Astrocyte of the spinal cord (primary cell): ENCODE results near the gene PCID2.

ENCODE experiments used
- DNase-seq: peaks from one replicate; pipeline ENCODE4 v3.0.0; 2011; ENCODE audit warnings: low read depth, low spot score
- H3K4me3 ChIP-seq: 2 replicates; pipeline ENCODE4 v1.5.1; 2011; ENCODE audit warnings: low read depth, mild to moderate bottlenecking, low read length, moderate library complexity
- CTCF ChIP-seq: IDR thresholded peaks from 2 replicates; pipeline ENCODE4 v1.5.1; 2012; ENCODE audit warnings: low read depth, mild to moderate bottlenecking, low read length, inconsistent platforms
- in situ Hi-C: cut with HindIII; loops from 2 replicates; pipeline ENCODE4 v1.10.0; 2017; ENCODE audit warnings: low sequenced_read_pairs

Gene PCID2

DNA sequence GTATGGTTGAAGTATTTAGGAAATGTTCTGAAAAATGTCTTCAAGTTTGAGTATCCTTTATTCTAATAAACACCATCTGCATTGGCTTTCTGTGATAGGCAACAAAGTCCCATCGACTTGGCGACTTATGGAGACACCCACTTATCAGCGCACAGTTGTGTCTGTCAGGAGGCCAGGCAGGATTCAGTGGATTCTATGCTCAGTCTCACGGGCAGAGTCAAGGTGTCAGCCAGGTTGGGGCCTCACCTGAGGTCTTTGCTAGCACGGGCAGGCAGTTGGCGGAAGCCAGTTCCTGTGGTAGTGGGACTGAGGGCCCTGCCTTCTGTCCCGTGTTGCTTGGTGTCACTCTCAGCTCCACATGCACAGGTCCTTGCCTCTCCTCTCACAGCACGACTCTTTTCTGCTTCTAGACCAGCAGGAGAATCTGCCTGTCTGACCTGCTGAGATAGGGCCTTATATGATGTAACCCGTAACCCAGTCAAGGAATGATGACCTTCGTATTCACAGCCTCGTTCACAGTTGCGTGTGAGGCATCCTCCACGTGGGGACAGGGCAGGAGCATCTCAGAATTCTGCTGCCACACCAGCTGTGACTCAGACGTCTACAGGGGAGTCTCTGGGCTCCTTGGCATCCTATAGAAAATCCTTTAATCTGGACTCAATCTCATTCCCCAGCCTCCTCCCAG is 10.9 kb upstream of the PCID2 start:
- no peak for TF ChIP-seq CTCF
- in situ Hi-C loops = no loop called here
- H3K4me3 ChIP-seq = no peak overlapping the region
- no peak for DNase-seq

DNA sequence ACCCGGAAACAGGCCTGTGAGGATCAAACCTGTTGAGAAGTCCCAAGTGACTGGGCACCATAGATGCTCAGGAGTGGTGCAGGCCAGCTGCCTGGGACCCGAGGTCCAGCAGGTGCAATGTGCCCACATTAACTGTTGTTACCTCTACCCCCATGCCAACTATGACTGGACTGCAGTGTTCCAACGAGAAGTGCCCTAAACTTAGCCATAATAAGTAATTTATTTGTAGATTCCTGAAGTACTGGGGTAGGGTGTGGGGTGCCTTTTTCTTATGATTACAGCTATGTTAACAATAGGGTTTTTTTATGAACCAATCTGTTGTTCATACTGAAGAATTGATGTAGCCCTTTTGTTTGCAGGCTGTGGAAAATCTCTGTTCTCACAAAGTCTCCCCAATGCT is 10.1 kb upstream of the PCID2 start:
- no peak for DNase-seq
- TF ChIP-seq CTCF = no peak
- H3K4me3 ChIP-seq = no peak overlapping the region
- in situ Hi-C loops = no loop called here

DNA sequence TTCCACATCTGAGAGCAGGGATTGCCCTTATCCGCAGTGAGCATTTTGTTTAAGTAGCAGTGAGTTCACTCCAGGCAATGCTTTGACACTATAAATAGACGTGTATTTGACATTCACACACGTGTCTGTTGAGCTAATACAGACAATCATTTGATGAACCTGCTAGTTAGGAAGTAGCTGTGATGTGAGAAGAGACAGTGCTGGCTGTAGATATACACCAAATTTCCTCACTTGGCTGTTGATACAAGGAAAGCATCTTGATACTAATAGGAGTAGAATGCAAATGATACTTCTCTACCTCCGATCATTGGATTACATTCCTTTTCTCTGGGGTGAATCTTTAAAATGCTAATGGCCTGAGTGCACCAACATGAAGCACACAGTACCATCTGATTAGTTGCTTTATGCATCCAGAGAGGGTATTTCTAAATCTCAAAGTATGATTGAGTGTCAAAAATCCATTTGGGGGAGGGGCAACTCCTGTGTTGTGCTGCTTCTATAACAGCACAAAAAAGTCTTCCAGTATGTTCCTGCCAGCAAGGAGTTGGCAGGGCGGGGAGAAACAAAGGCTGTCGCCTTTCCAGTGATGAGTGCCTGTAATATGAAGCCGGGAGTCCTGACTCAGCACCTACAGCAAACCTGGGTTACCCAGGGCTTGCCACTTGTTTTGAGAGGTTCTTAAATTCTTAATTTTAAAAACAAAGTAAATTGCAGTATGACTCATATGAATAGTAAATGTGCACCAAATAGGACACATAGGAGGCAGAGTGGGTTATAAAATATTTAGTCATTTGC is 8.0 kb upstream of the PCID2 start:
- H3K4me3 ChIP-seq = no peak overlapping the region
- TF ChIP-seq CTCF = no peak
- in situ Hi-C loops = no loop called here
- DNase-seq = peak; percentile 86

- no peak overlapping the region for H3K4me3 ChIP-seq
- in situ Hi-C loops = no loop called here
- no peak for DNase-seq
- peak; percentile 25 for TF ChIP-seq CTCF
Measured at GRCh38 chr13:113211774-113212173, 3.3 kb upstream of the PCID2 start.

- in situ Hi-C loops = no loop called here
- no peak overlapping the region for H3K4me3 ChIP-seq
- no peak for TF ChIP-seq CTCF
- no peak for DNase-seq
Measured at GRCh38 chr13:113210833-113211232, 2.4 kb upstream of the PCID2 start.

DNA sequence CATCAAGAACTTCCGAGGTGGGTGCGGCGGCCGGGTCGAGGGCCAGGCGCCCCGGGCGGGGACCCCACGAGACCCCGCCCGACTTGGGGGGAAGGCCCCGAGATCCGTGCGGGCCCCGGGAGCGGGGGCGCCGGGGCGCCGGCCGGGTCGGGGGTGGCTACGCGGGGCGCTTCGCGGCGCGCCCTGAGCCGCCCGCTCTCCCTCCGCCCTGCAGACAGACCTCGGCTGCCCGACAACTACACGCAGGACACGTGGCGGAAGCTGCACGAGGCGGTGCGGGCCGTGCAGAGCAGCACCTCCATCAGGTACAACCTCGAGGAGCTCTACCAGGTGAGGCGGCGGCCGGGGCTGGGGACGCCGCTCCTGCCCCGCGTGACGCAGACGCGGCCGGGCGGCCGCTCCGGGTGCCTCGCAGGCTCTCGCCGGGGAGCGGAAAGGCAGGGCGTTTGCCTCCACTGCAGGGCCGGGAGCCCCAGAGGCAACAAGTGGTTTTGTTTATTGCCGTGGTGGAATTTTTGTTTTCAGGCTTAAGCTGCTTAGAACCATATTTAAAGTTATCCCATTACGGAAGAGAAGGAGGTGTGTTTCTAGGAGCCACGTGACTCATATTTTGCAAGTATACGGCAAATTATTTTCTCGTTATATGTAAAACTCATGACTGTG is 1.4 kb upstream of the PCID2 start:
- in situ Hi-C loops = no loop called here
- peak; percentile 45 for DNase-seq
- peak overlapping the region; percentile 80 for H3K4me3 ChIP-seq
- no peak for TF ChIP-seq CTCF
